Lung (tissue), 12 donors: ENCODE data around the gene SLC16A3. TPM values are rescaled to one million over a fixed set of nuclear protein-coding genes. Genes with fewer than 3 reads are reported as not detected.

Source experiments
- ATAC-seq: fragments of 200-7000 bp; cut with Tn5 transposase; one replicate; pipeline ENCODE4 v1.9.1; 2020; ENCODE audit warnings: moderate number of reproducible peaks; ENCODE audit not compliant: insufficient read depth, low FRiP score
- DNase-seq, 3 donors: peaks; one replicate each; pipeline ENCODE4 v3.0.0-alpha.2; 2013 to 2017
- H3K27ac ChIP-seq, 2 donors: one replicate each; pipeline ENCODE4 v1.5.1; 2013; ENCODE audit warnings: mild to moderate bottlenecking in 2 of 2, moderate library complexity in 2 of 2, control low read depth in 1 of 2, inconsistent platforms in 1 of 2, low read depth in 1 of 2, low read length in 1 of 2
- H3K27me3 ChIP-seq, 3 donors: one replicate each; pipeline ENCODE4 v1.5.1; 2013; ENCODE audit warnings: low read length in 2 of 3; ENCODE audit not compliant: control insufficient read depth in 3 of 3, insufficient read depth in 3 of 3
- H3K36me3 ChIP-seq, 4 donors: one replicate each; pipeline ENCODE4 v1.5.1; 2013; ENCODE audit warnings: low read length in 4 of 4, mild to moderate bottlenecking in 1 of 4, moderate library complexity in 1 of 4; ENCODE audit not compliant: control insufficient read depth in 4 of 4, insufficient read depth in 4 of 4
- H3K4me1 ChIP-seq, 5 donors: one replicate each; pipeline ENCODE4 v1.5.1; 2013; ENCODE audit warnings: low read length in 5 of 5, mild to moderate bottlenecking in 2 of 5, moderate library complexity in 1 of 5; ENCODE audit not compliant: control insufficient read depth in 5 of 5, insufficient read depth in 5 of 5
- H3K4me3 ChIP-seq: one replicate; pipeline ENCODE4 v1.5.1; 2013; ENCODE audit warnings: mild to moderate bottlenecking, control low read depth, moderate library complexity
- H3K9ac ChIP-seq, 2 donors: one replicate each; pipeline ENCODE4 v1.5.1; 2013; ENCODE audit warnings: low read length in 2 of 2, control low read depth in 1 of 2; ENCODE audit not compliant: insufficient read depth in 1 of 2
- H3K9me3 ChIP-seq, 4 donors: one replicate each; pipeline ENCODE4 v1.5.1; 2013; ENCODE audit warnings: low read length in 3 of 4, mild to moderate bottlenecking in 1 of 4, moderate library complexity in 1 of 4; ENCODE audit not compliant: control insufficient read depth in 4 of 4, insufficient read depth in 3 of 4
- CTCF ChIP-seq: IDR thresholded peaks from 2 replicates; pipeline ENCODE4 v1.5.1; 2012; ENCODE audit warnings: mild to moderate bottlenecking; ENCODE audit errors: control extremely low read depth, extremely low read depth
- WGBS, 2 donors: extraction: QIAGEN DNeasy Blood & Tissue Kit; methylation state at CpG; one replicate each; pipeline ENCODE4 v1.1.7; 2013; 5-methylcytosine and 5-hydroxymethylcytosine counted together
- polyA plus RNA-seq, 2 donors: library from polyadenylated mRNA; stranded (reverse); fragments of 200-250 nt; gene quantifications; one replicate each; pipeline ENCODE4 v1.2.1, GENCODE V29; 2013
- total RNA-seq, 2 donors: library from RNA; depleted of rRNA in 1 of 2; stranded (reverse); fragments of >200 nt in 1 of 2; gene quantifications; one replicate each; pipeline ENCODE4 v1.2.1, GENCODE V29; 2014 to 2021
- donor health status: control.
- donor health status: control.
- donor health status: Bipolar disorder and iron deficiency.
- donor health status: healthy.
- donor health status: DM: yes; HTN: yes; CAD: no.

The SLC16A3 gene
- total and polyA plus RNA-seq, 4 donors = 31.0 to 309 (median 93.4) TPM

- Histone ChIP-seq H3K4me1 (peaks cover 0 to 8% (median 0%) of the 10 kb centered on the region in 5 donors), H3K36me3 (peaks cover 4 to 39% (median 25%) of the 10 kb centered on the region in 4 donors), H3K9ac (no peak overlapping the region), H3K27me3 (no peaks in the 10 kb centered on the region), H3K9me3 (no peaks in the 10 kb centered on the region), H3K27ac (no peak overlapping the region), H3K4me3 (no peak overlapping the region)
- no peak for TF ChIP-seq CTCF
- WGBS, 2 donors = 97 to 98% methylated on average over 16 of the region's 16 CpGs
- DNase-seq = no peak
- no peak for ATAC-seq
These were observed 34.1 kb upstream of the SLC16A3 start for GRCh38 chr17:82194765-82195164.

GRCh38 chr17:82195675-82196672, 32.9 kb upstream of the SLC16A3 start:
- Histone ChIP-seq H3K9ac (peak overlapping the region in 1 of 2 donors; percentile 47), H3K27me3 (no peaks in the 10 kb centered on the region), H3K36me3 (peaks cover 4 to 44% (median 28%) of the 10 kb centered on the region in 4 donors), H3K4me1 (peaks cover 0 to 8% (median 0%) of the 10 kb centered on the region in 5 donors), H3K9me3 (no peaks in the 10 kb centered on the region), H3K4me3 (no peak overlapping the region), H3K27ac (no peak overlapping the region)
- DNase-seq (peak in 2 of 3 donors; percentile 60 to 67), ATAC-seq (no peak)
- 85 to 88% methylated on average over 25 of the region's 25 CpGs for WGBS, 2 donors
- TF ChIP-seq CTCF = no peak

- H3K9ac ChIP-seq = no peak overlapping the region
- H3K36me3 ChIP-seq = peaks cover 4 to 36% (median 22%) of the 10 kb centered on the region in 4 donors
- H3K4me1 ChIP-seq = peaks cover 0 to 8% (median 0%) of the 10 kb centered on the region in 5 donors
- WGBS, 2 donors = 83 to 97% methylated on average over 4 of the region's 4 CpGs
- TF ChIP-seq CTCF = no peak
- H3K27me3 ChIP-seq = no peaks in the 10 kb centered on the region
- ATAC-seq (no peak), DNase-seq (no peak)
- H3K9me3 ChIP-seq = no peaks in the 10 kb centered on the region
- H3K27ac ChIP-seq = no peak overlapping the region
- H3K4me3 ChIP-seq = no peak overlapping the region
These were observed 30.8 kb upstream of the SLC16A3 start for GRCh38 chr17:82198092-82198491.
